22Rv1 (cell line): ENCODE results near the gene TFPI.
"Not testable (repeated sequence)": the region's sequence is repeated elsewhere in the genome, so short reads cannot be mapped to it uniquely, and the experiment has no call there.

Source experiments
- H3K27ac ChIP-seq: fragments of 450-650 bp; 2 replicates; pipeline ENCODE4 v1.5.1; 2017
- ZFX ChIP-seq: fragments of 450-650 bp; IDR thresholded peaks from 2 replicates; pipeline ENCODE4 v1.6.1; 2017; ENCODE audit warnings: antibody characterized with exemption, borderline replicate concordance
- TF ChIP-seq, protein P1 (sequence below): fragments of 450-650 bp; IDR thresholded peaks from 2 replicates; pipeline ENCODE4 v1.5.1; 2017; ENCODE audit warnings: mild to moderate bottlenecking

The TFPI gene

DNA sequence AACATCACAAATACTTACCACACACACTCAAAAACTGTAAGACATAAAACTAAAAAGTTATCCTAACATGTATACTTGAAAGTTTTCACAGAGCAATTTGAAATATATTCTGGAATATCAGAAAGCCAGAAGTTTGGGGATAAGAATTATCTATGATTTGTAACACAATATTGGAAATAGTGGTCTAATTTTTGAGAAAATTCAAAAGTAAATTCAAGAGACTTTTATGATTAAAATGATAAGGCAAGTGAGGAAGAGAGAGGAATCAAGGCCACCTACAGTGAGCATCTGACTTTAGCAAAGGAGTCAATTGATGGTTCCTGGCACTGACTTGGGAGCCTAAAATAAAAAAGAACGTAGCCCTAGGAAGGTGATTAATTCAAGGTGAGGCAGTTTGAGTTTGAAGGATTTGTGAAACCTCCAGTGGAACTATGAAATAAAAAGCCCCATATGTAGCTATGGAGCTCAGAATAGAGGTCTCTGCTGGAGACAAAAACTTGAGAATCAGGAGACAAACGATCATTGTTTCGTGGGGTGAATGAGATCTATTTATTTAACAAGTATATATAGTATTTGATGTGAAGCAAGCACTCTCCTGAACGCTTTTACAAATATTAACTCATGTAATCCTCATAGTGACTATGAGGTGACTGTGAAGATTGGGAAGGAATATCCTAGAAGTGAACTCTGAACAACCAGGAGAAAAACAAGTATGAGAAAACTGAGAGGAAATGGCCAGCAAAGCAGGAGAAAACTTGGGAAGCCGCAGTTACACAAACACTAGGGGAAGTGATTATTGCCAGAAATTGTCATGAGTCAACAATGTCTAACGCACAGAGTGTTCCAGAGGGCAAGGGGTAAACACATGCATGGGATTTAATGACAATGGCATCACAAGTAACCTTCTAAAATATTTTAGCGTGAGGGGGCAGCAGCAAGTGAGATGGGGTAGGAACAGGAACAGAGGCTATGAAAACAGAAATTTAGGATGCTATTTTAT, 12.8 kb downstream of the TFPI start:
- TF ChIP-seq, protein P1, sequence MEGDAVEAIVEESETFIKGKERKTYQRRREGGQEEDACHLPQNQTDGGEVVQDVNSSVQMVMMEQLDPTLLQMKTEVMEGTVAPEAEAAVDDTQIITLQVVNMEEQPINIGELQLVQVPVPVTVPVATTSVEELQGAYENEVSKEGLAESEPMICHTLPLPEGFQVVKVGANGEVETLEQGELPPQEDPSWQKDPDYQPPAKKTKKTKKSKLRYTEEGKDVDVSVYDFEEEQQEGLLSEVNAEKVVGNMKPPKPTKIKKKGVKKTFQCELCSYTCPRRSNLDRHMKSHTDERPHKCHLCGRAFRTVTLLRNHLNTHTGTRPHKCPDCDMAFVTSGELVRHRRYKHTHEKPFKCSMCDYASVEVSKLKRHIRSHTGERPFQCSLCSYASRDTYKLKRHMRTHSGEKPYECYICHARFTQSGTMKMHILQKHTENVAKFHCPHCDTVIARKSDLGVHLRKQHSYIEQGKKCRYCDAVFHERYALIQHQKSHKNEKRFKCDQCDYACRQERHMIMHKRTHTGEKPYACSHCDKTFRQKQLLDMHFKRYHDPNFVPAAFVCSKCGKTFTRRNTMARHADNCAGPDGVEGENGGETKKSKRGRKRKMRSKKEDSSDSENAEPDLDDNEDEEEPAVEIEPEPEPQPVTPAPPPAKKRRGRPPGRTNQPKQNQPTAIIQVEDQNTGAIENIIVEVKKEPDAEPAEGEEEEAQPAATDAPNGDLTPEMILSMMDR = no peak

DNA sequence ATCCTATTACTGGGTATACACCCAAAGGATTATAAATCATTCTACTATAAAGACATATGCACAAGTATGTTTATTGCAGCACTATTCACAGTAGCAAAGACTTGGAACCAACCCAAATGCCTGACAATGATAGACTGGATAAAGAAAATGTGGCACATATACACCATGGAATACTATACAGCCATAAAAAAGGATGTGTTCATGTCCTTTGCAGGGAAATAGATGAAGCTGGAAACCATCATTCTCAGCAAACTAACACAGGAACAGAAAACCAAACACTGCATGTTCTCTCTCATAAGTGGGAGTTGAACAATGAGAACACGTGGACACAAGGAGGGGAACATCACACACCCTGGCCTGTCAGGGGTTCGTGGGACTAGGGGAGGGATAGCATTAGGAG, 16.0 kb downstream of the TFPI start:
- H3K27ac ChIP-seq = not testable (repeated sequence)

More for the DNA sequence above, 12.8 kb downstream of the TFPI start:
- peak overlapping the region; percentile 53 for H3K27ac ChIP-seq

DNA sequence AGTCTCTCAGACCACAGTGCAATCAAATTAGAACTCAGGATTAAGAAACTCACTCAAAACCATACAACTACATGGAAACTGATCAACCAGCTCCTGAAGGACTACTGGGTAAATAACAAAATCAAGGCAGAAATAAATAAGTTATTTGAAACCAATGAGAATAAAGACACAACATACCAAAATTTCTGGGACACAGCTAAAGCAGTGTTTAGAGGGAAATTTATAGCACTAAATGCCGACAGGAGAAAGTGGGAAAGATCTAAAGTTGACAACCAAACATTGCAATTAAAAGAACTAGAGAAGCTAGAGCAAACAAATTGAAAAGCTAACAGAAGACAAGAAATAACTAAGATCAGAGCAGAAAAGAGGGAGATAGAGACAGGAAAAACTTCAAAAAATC, 18.9 kb downstream of the TFPI start:
- H3K27ac ChIP-seq = not testable (repeated sequence)

DNA sequence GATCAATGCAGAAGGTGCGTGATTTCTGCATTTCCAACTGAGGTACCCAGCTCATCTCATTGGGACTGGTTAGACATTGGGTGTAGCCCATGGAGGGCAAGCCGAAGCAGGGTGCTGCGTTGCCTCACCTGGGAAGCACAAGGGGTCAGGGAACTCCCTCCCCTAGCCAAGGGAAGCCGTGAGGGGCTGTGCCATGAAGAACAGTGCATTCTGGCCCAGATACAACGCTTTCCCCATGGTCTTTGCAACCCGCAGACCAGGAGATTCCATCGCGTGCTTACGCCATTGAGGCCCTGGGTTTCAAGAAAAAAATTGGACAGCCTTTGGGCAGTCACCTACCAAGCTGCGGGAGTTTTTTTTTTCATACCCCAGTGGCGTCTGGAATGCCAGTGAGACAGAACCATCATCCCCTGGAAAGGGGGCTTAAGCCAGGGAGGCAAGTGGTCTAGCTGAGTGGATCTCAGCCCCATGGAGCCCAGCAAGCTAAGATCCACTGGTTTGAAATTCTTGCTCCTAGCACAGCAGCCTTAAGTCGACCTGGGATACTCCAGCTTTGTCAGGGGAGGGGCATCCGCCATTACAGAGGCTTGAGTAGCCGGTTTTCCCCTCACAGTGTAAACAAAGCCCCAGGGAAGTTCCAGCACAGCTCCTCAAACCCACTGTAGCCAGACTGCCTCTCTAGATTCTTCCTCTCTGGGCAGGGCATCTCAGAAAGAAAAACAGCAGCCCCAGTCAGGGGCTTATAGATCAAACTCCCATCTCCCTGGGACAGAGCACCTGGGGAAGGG, 21.7 kb downstream of the TFPI start:
- no peak for TF ChIP-seq ZFX
- TF ChIP-seq, protein P1 = no peak
- H3K27ac ChIP-seq = no peak overlapping the region

DNA sequence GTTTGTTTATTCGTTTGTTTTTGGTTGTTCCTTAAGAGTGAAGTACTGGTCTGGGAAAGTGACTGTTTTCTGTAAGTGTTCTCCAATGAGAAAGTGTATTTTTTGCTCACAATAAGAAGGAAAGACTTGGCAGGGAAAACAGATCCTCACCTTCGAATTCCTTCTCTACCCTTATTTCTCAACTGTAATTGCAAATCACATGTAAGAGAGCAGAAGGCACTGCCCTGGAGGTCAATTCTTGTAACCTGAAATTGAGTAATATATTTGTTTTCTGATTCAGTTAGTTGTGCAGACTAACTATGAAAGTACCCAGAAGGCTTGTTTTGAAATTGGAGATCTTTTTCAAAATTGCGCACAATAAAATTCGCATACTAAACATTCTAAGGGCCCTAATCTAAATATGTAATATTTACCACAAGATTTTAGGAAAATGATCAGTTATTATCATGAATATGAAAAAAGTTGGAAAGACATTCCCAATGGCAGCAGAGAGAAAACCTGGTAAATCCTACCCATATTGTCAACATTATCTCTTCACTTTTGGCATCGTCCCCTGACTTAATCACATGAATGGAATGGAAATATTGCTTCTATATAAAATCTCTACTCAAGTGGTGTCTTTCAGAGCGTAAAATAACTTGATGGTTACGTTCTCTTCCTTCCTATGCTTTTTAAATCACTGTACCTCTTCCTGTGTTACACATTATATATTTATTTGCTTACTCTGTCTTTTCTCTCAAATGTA, 24.1 kb downstream of the TFPI start:
- H3K27ac ChIP-seq = no peak overlapping the region
- TF ChIP-seq ZFX = no peak
- TF ChIP-seq, protein P1 = no peak

DNA sequence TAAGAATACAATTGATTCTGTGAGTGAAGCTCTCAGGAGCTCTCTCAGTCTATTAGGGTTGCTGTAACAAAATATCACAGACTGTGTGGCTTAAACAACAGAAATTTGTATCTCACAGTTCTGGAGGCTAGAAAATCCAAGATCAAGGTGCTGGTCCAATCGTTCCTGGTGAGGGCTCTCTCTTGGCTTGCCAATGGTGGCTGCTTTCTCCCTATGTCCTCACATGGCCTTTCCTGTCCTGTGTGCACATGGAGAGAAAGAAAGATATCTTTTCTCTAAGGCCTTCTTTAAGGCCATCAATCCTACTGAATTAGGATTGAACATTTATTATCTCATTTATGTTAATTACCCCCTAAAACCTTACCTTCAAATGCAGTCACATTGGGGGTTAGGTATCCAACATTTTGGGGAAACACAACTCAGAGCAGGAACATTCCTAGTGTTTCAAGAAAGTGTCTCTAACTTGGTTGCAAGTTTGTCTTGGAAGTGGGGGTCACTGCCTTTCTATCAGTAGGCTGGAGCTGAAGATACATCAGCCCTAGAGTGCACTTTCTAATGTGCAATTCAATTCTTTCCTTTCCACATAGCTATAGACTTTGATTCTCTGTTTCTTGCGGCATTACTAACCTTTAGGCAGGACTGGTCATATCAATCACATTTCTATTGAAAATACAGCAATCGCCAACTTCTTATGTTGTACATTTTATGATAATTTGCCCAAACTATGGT, 24.8 kb downstream of the TFPI start:
- H3K27ac ChIP-seq = no peak overlapping the region
- TF ChIP-seq, protein P1 = no peak
- no peak for TF ChIP-seq ZFX

DNA sequence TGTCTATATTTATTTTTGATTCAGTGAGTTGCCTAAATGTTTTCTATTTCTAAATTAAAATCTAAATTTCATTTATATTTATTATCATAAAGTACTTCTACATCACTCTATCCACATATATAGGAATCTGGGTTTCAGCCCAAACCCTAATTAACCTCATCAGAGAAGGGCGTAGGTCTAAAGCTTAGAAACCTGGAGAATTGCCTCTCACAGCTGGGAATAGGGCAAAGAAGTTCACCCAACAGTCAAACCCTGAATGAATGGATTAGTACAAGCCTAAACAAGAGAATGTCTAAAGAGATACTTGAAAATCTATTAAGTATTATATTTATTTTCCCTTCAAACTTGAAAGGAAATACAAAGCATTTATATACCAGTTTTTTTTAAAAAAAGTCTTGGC, 26.2 kb downstream of the TFPI start:
- no peak overlapping the region for H3K27ac ChIP-seq
- TF ChIP-seq, protein P1 = no peak
- no peak for TF ChIP-seq ZFX
